ENCODE results near the gene NDUFA11.

DNA sequence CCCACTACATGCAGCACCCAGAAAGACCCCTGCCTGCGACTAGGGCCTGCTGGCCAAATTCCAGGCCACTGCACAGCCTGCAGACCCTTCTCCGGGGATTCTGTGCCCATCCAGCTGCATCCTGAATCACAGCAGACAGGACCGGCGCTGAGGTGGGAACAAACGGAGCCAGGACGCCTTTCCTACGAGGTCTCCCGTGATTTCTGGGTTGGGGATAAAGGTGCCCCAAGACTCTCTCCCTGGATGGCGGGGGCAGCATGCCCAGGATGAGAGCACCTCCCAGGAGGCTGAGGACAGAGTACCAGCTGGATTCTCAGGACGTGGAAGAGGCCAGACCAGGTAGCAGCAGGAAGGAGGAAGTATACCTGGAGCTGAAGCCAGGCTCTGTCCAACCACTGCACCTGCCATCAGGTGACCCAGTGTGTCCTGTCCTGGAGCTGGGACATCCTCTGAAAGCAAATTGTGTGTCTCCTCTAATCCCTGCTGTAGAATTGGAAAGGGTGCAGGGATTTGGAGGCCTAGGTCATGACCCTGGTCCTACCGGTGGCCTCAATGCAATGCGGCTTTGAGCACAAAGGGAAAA is 29.9 kb downstream of the NDUFA11 start:
- TF ChIP-seq, protein P1, sequence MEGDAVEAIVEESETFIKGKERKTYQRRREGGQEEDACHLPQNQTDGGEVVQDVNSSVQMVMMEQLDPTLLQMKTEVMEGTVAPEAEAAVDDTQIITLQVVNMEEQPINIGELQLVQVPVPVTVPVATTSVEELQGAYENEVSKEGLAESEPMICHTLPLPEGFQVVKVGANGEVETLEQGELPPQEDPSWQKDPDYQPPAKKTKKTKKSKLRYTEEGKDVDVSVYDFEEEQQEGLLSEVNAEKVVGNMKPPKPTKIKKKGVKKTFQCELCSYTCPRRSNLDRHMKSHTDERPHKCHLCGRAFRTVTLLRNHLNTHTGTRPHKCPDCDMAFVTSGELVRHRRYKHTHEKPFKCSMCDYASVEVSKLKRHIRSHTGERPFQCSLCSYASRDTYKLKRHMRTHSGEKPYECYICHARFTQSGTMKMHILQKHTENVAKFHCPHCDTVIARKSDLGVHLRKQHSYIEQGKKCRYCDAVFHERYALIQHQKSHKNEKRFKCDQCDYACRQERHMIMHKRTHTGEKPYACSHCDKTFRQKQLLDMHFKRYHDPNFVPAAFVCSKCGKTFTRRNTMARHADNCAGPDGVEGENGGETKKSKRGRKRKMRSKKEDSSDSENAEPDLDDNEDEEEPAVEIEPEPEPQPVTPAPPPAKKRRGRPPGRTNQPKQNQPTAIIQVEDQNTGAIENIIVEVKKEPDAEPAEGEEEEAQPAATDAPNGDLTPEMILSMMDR (IDR thresholded peaks at IDR 0.05), result no peak
- TF ChIP-seq POLR2A (IDR thresholded peaks at IDR 0.05), result no peak
- TF ChIP-seq EP300 (IDR thresholded peaks at IDR 0.05), result no peak
- TF ChIP-seq POLR2AphosphoS5 (IDR thresholded peaks at IDR 0.05), result no peak

All from sigmoid colon (tissue), 4 donors.